GM12878 (cell line): ENCODE results near the gene MRC2. TPM values are rescaled to one million over a fixed set of nuclear protein-coding genes. Genes with fewer than 3 reads are reported as not detected.

Experiments
- ATAC-seq: fragments of 200-7000 bp; cut with Tn5 transposase; 3 replicates; pipeline ENCODE4 v1.9.1; 2020; ENCODE audit warnings: mild to moderate bottlenecking, moderate library complexity
- BruUV-seq: library from RNA; stranded (reverse); fragments of 400-500 nt; replicated peaks from 2 replicates; lab custom pipeline; 2021; lab: Mats Ljungman, UMichigan
- CTCF ChIA-PET: fragments of 300-600 bp; sonication (Branson Sonifier 250); formaldehyde crosslinking; extraction: SDS; loops from one replicate; lab custom pipeline; 2021; ENCODE audit warnings: inconsistent platforms; lab: Yijun Ruan, JAX
- POLR2A ChIA-PET: fragments of 350-600 bp; formaldehyde crosslinking; extraction: SDS; loops from one replicate; lab custom pipeline; 2021; ENCODE audit warnings: inconsistent platforms; lab: Charles Lee
- RAD21 ChIA-PET: fragments of 300-600 bp; sonication (Branson Sonifier 250); formaldehyde crosslinking; loops from one replicate; lab custom pipeline; 2023; ENCODE audit warnings: antibody characterized with exemption; ENCODE audit not compliant: unreplicated experiment; lab: Charles Lee
- SMC1A ChIA-PET: fragments of 300-600 bp; sonication (Branson Sonifier 250); formaldehyde crosslinking; loops from one replicate; lab custom pipeline; 2023; ENCODE audit not compliant: unreplicated experiment, uncharacterized antibody; lab: Charles Lee
- DNase-seq: peaks from one replicate; pipeline ENCODE4 v3.0.0-alpha.2; 2011; ENCODE audit warnings: low read depth, low spot score
- FAIRE-seq: peaks from 3 replicates; lab custom pipeline; 2011; peaks lifted over from hg19 to GRCh38; lab: Jason Lieb, UNC
- H2AFZ ChIP-seq: 2 replicates; pipeline ENCODE4 v1.6.0; 2011; ENCODE audit warnings: low read depth, low read length, control low read depth; ENCODE audit not compliant: control insufficient read depth
- H3K27ac ChIP-seq: 2 replicates; pipeline ENCODE4 v1.5.1; 2011; ENCODE audit warnings: control low read depth; ENCODE audit not compliant: control insufficient read depth, insufficient read depth
- H3K27me3 ChIP-seq, 2 experiments: replicated peaks in 1 of 2; 2 replicates each; pipeline versions ENCODE4 v1.6.0 to v1.6.1; 2011; ENCODE audit warnings: low read length in 1 of 2; ENCODE audit not compliant: control insufficient read depth in 2 of 2, insufficient read depth in 2 of 2
- H3K36me3 ChIP-seq, 2 experiments: 2 replicates each; pipeline ENCODE4 v1.5.1; 2011; ENCODE audit warnings: low read length in 1 of 2; ENCODE audit not compliant: control insufficient read depth in 2 of 2, insufficient read depth in 2 of 2
- H3K4me1 ChIP-seq: 2 replicates; pipeline ENCODE4 v1.6.1; 2011; ENCODE audit warnings: mild to moderate bottlenecking, low read length, moderate library complexity, mixed read lengths; ENCODE audit not compliant: control insufficient read depth, insufficient read depth
- H3K4me2 ChIP-seq: 2 replicates; pipeline ENCODE4 v1.6.0; 2011; ENCODE audit warnings: control low read depth; ENCODE audit not compliant: control insufficient read depth, insufficient read depth
- H3K4me3 ChIP-seq: fragments of 200-600 bp; sonication (generic); 2 replicates; pipeline ENCODE4 v1.5.1; 2016
- H3K79me2 ChIP-seq: 2 replicates; pipeline ENCODE4 v1.6.0; 2011; ENCODE audit warnings: low read length; ENCODE audit not compliant: control insufficient read depth, insufficient read depth
- H3K9ac ChIP-seq: 2 replicates; pipeline ENCODE4 v1.8.0; 2011; ENCODE audit warnings: low read length, control low read depth, mixed read lengths; ENCODE audit not compliant: control insufficient read depth, insufficient read depth
- H3K9me3 ChIP-seq: replicated peaks from 3 replicates; pipeline ENCODE4 v1.5.1; 2011; ENCODE audit warnings: mild to moderate bottlenecking, low read length; ENCODE audit not compliant: control insufficient read depth, insufficient read depth
- H4K20me1 ChIP-seq: 2 replicates; pipeline ENCODE4 v1.6.0; 2011; ENCODE audit not compliant: control insufficient read depth, insufficient read depth
- BHLHE40 ChIP-seq, 2 experiments: fragments of 450-650 bp in 1 of 2; IDR thresholded peaks; 2 replicates each; pipeline ENCODE4 v1.6.1; 2011 to 2017; ENCODE audit warnings: low read depth in 2 of 2, borderline replicate concordance in 1 of 2, improper control_type of control experiment in 1 of 2, low read length in 1 of 2, mild to moderate bottlenecking in 1 of 2
- CBFB ChIP-seq: IDR thresholded peaks from 2 replicates; pipeline ENCODE4 v1.6.1; 2016; ENCODE audit warnings: antibody characterized with exemption, low read depth
- CHD4 ChIP-seq: fragments of 200-600 bp; sonication (generic); IDR thresholded peaks from 2 replicates; pipeline ENCODE4 v1.6.1; 2016; ENCODE audit warnings: mild to moderate bottlenecking
- ESRRA ChIP-seq: IDR thresholded peaks from 2 replicates; pipeline ENCODE4 v1.6.1; 2012; ENCODE audit warnings: mild to moderate bottlenecking, low read length, improper control_type of control experiment
- IKZF1 ChIP-seq: fragments of 450-650 bp; conservative IDR thresholded peaks from 2 replicates; pipeline ENCODE4 v1.6.1; 2017; ENCODE audit warnings: antibody characterized with exemption, mild to moderate bottlenecking
- JUND ChIP-seq: IDR thresholded peaks from 2 replicates; pipeline ENCODE4 v1.6.1; 2012; ENCODE audit warnings: low read depth, mild to moderate bottlenecking, low read length, improper control_type of control experiment, moderate library complexity
- NFYB ChIP-seq: IDR thresholded peaks from 2 replicates; pipeline ENCODE4 v1.6.1; 2011; ENCODE audit warnings: low read depth, mild to moderate bottlenecking, low read length, improper control_type of control experiment, moderate library complexity; ENCODE audit not compliant: insufficient read depth
- SPI1 ChIP-seq: IDR thresholded peaks from 2 replicates; pipeline ENCODE4 v1.6.1; 2011; ENCODE audit warnings: low read depth, mild to moderate bottlenecking, low read length, moderate library complexity, borderline replicate concordance; ENCODE audit not compliant: insufficient read depth
- WGBS: methylation state at CpG from one replicate; pipeline ENCODE4 v1.1.6; 2016; ENCODE audit warnings: low lambda C conversion rate; ENCODE audit not compliant: insufficient replicate concordance, insufficient coverage; ENCODE audit errors: missing lambda C conversion rate; 5-methylcytosine and 5-hydroxymethylcytosine counted together
- in situ Hi-C: fragments of 300-500 bp; cut with MboI; formaldehyde crosslinking; loops from 9 replicates; pipeline ENCODE4 v1.14.3; 2018; ENCODE audit warnings: mixed read lengths
- intact Hi-C: fragments of 100-400 bp; cut with micrococcal nuclease; formaldehyde crosslinking; loops from one replicate; pipeline ENCODE4 v1.14.2; 2022; ENCODE audit not compliant: unreplicated experiment
- polyA plus RNA-seq, 11 experiments: library from polyadenylated mRNA; depleted of rRNA in 4 of 11; unstranded in 6 of 11; stranded (reverse) in 5 of 11; fragments of >200 nt; fragmentation: Nextera tagmentation in 4 of 11; fragmentation: Illumina TruSeq in 1 of 11; extraction: Ambion mirVana in 4 of 11; extraction: Trizol in 1 of 11; gene quantifications; 1 replicate in 1 of 11; 2 replicates in 10 of 11; pipeline versions ENCODE4 v1.2.1 to v1.2.3, GENCODE V29; 2011 to 2016; ENCODE audit warnings: inconsistent platforms in 2 of 11, missing spikeins in 2 of 11, low read depth in 1 of 11
- total RNA-seq, 4 experiments: library from RNA; depleted of rRNA in 3 of 4; stranded (reverse); fragments of >200 nt in 3 of 4; fragmentation: Illumina TruSeq in 1 of 4; extraction: Trizol in 1 of 4; gene quantifications; 2 replicates each; pipeline versions ENCODE4 v1.2.1 to v1.2.3, GENCODE V29; 2013 to 2021
- TF ChIP-seq, protein P1 (sequence below): fragments of 150-350 bp; IDR thresholded peaks from 2 replicates; pipeline ENCODE4 v1.6.1; 2014; ENCODE audit warnings: mild to moderate bottlenecking, low read depth, low read length
- TF ChIP-seq, protein P2 (sequence below): IDR thresholded peaks from 2 replicates; pipeline ENCODE4 v1.6.1; 2012; ENCODE audit warnings: low read length, inconsistent platforms
- TF ChIP-seq, protein P3 (sequence below): fragments of 450-650 bp; formaldehyde crosslinking; IDR thresholded peaks from 2 replicates; pipeline ENCODE4 v1.5.0; 2022; ENCODE audit warnings: mild to moderate bottlenecking, missing genetic modification characterization
- TF ChIP-seq, protein P4 (sequence below): fragments of 450-650 bp; IDR thresholded peaks from 2 replicates; pipeline ENCODE4 v1.6.1; 2016; ENCODE audit warnings: mild to moderate bottlenecking
- TF ChIP-seq, protein P5 (sequence below): IDR thresholded peaks from 2 replicates; pipeline ENCODE4 v1.6.1; 2011; ENCODE audit warnings: borderline replicate concordance, low read depth, mild to moderate bottlenecking, moderate library complexity, low read length; ENCODE audit not compliant: insufficient read depth, poor library complexity, severe bottlenecking

MRC2 gene
- total and polyA plus RNA-seq, 10 of the 15 experiments (the other 5 are each of a cell fraction or from before 2014, with no cell fraction given), result 0.04 to 0.96 (median 0.30) TPM; not detected in 1

DNA sequence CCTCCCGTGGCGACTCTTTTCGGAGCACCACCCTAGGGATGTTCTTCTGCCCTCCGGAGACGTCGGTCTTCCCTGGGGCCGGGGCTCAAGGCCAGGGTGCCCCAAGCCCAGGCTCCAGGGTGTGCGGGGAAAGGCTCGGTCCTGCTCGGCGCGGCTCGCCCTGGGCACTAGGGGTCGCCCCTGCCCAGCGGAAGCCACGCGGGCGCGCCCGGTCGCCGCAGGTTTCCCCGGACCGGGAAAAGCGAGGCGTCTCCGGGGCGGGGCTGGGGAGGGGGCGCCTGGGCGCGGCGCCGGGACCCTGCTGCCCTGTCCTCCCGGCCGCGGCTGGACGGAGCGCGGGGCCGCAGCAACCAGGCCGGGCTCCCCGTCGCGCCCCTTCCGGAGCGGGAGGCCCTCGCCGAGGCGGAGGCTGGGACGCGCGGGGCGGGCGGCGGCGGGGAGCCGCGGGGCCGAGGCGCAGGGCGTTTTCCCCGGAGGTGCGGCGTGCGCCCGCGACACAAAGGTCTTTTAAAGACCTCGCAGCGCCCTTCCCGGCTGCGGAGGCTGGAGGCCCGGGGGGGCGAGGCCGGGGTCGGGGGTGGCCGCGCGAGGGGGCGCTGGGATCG lies 76.4 kb downstream of the MRC2 start:
- Histone ChIP-seq H3K27ac (no peak overlapping the region), H2AFZ (peak overlapping the region; percentile 55; the same call in 1 of the 2 replicates), H3K27me3 (peaks cover 2 to 8% of the 10 kb centered on the region in 2 experiments; a peak in 2 of 4 replicates), H3K36me3 (no peaks in the 10 kb centered on the region), H3K9me3 (peaks cover 6% of the 10 kb centered on the region; the same call in 2 of the 3 replicates), H4K20me1 (no peaks in the 10 kb centered on the region), H3K4me2 (peak overlapping the region; percentile 71), H3K9ac (no peak overlapping the region), H3K4me1 (no peaks in the 10 kb centered on the region), H3K4me3 (peak overlapping the region; percentile 49; the same call in 1 of the 2 replicates), H3K79me2 (no peaks in the 10 kb centered on the region)
- CTCF ChIA-PET, result no interaction called here
- RAD21 ChIA-PET, result no interaction called here
- DNase-seq, result no peak
- in situ Hi-C loops (no loop called here), intact Hi-C loops (loop anchor here (1.0 kb wide), 1 partner anchor 264 kb away; no protein-coding TSS in a partner anchor)
- BruUV-seq, result no TSS peak
- SMC1A ChIA-PET, result no interaction called here
- ATAC-seq, result peak; percentile 98
- no peak for FAIRE-seq
- POLR2A ChIA-PET, result no interaction called here
- under 1% methylated on average over 59 of the region's 80 CpGs for WGBS
- peak in 1 of 2 experiments; percentile 11; a peak in 1 of 4 replicates for TF ChIP-seq BHLHE40 (IDR thresholded peaks at IDR 0.05; ENCODE audit: borderline replicate concordance in 1 of 2, low read depth in 2 of 2, low read length in 1 of 2)
- no peak for TF ChIP-seq CBFB
- no peak for TF ChIP-seq ESRRA
- TF ChIP-seq, protein P1, sequence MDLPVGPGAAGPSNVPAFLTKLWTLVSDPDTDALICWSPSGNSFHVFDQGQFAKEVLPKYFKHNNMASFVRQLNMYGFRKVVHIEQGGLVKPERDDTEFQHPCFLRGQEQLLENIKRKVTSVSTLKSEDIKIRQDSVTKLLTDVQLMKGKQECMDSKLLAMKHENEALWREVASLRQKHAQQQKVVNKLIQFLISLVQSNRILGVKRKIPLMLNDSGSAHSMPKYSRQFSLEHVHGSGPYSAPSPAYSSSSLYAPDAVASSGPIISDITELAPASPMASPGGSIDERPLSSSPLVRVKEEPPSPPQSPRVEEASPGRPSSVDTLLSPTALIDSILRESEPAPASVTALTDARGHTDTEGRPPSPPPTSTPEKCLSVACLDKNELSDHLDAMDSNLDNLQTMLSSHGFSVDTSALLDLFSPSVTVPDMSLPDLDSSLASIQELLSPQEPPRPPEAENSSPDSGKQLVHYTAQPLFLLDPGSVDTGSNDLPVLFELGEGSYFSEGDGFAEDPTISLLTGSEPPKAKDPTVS, result no peak
- TF ChIP-seq, protein P2, sequence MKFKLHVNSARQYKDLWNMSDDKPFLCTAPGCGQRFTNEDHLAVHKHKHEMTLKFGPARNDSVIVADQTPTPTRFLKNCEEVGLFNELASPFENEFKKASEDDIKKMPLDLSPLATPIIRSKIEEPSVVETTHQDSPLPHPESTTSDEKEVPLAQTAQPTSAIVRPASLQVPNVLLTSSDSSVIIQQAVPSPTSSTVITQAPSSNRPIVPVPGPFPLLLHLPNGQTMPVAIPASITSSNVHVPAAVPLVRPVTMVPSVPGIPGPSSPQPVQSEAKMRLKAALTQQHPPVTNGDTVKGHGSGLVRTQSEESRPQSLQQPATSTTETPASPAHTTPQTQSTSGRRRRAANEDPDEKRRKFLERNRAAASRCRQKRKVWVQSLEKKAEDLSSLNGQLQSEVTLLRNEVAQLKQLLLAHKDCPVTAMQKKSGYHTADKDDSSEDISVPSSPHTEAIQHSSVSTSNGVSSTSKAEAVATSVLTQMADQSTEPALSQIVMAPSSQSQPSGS, result no peak
- TF ChIP-seq, protein P3, sequence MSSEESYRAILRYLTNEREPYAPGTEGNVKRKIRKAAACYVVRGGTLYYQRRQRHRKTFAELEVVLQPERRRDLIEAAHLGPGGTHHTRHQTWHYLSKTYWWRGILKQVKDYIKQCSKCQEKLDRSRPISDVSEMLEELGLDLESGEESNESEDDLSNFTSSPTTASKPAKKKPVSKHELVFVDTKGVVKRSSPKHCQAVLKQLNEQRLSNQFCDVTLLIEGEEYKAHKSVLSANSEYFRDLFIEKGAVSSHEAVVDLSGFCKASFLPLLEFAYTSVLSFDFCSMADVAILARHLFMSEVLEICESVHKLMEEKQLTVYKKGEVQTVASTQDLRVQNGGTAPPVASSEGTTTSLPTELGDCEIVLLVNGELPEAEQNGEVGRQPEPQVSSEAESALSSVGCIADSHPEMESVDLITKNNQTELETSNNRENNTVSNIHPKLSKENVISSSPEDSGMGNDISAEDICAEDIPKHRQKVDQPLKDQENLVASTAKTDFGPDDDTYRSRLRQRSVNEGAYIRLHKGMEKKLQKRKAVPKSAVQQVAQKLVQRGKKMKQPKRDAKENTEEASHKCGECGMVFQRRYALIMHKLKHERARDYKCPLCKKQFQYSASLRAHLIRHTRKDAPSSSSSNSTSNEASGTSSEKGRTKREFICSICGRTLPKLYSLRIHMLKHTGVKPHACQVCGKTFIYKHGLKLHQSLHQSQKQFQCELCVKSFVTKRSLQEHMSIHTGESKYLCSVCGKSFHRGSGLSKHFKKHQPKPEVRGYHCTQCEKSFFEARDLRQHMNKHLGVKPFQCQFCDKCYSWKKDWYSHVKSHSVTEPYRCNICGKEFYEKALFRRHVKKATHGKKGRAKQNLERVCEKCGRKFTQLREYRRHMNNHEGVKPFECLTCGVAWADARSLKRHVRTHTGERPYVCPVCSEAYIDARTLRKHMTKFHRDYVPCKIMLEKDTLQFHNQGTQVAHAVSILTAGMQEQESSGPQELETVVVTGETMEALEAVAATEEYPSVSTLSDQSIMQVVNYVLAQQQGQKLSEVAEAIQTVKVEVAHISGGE, result no peak
- peak; percentile 78 for TF ChIP-seq IKZF1
- TF ChIP-seq JUND, result no peak
- TF ChIP-seq NFYB, result no peak
- no peak for TF ChIP-seq SPI1
- TF ChIP-seq CHD4, result no peak
- TF ChIP-seq, protein P4, sequence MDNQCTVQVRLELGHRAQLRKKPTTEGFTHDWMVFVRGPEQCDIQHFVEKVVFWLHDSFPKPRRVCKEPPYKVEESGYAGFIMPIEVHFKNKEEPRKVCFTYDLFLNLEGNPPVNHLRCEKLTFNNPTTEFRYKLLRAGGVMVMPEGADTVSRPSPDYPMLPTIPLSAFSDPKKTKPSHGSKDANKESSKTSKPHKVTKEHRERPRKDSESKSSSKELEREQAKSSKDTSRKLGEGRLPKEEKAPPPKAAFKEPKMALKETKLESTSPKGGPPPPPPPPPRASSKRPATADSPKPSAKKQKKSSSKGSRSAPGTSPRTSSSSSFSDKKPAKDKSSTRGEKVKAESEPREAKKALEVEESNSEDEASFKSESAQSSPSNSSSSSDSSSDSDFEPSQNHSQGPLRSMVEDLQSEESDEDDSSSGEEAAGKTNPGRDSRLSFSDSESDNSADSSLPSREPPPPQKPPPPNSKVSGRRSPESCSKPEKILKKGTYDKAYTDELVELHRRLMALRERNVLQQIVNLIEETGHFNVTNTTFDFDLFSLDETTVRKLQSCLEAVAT, result no peak
- TF ChIP-seq, protein P5, sequence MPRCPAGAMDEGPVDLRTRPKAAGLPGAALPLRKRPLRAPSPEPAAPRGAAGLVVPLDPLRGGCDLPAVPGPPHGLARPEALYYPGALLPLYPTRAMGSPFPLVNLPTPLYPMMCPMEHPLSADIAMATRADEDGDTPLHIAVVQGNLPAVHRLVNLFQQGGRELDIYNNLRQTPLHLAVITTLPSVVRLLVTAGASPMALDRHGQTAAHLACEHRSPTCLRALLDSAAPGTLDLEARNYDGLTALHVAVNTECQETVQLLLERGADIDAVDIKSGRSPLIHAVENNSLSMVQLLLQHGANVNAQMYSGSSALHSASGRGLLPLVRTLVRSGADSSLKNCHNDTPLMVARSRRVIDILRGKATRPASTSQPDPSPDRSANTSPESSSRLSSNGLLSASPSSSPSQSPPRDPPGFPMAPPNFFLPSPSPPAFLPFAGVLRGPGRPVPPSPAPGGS, result no peak
